Measurements from ENCODE around the gene INTS15. TPM values are rescaled to one million over a fixed set of nuclear protein-coding genes. Genes with fewer than 3 reads are reported as not detected.

The INTS15 gene
- total RNA-seq, 2 experiments from 2014 or later: 33.0 to 40.9 TPM

- Histone ChIP-seq H3K9me2 (ENCODE audit: insufficient read depth, low read length) (no peaks in the 10 kb centered on the region), H3K9me3 (ENCODE audit: low read length) (no peaks in the 10 kb centered on the region), H3K4me1 (ENCODE audit: insufficient read depth, low read length, poor library complexity, severe bottlenecking) (no peaks in the 10 kb centered on the region), H3K79me2 (ENCODE audit: insufficient read depth, low read depth, low read length) (no peaks in the 10 kb centered on the region), H3K36me3 (ENCODE audit: insufficient read depth, low read length) (peaks cover 72% of the 10 kb centered on the region), H3K27ac (ENCODE audit: low read depth, low read length, poor library complexity, severe bottlenecking) (no peak overlapping the region), H4K20me1 (ENCODE audit: insufficient read depth, low read length) (no peaks in the 10 kb centered on the region), H2AFZ (ENCODE audit: low read length) (no peak overlapping the region), H3K4me3 (ENCODE audit: low read depth, low read length, poor library complexity, severe bottlenecking) (no peak overlapping the region), H3K4me2 (ENCODE audit: low read length) (no peak overlapping the region)
- intact Hi-C loops (cut with micrococcal nuclease; ENCODE audit: unreplicated experiment): no loop called here
- no peak for DNase-seq (ENCODE audit: low spot score)
- BruUV-seq (replicated peaks): no TSS peak
- POLR2A ChIA-PET: no interaction called here
- TF ChIP-seq CTCF (conservative IDR thresholded peaks at IDR 0.05; ENCODE audit: low read length): no peak
- CTCF ChIA-PET (ENCODE audit: unreplicated experiment): no interaction called here
Observed at GRCh38 chr7:6652446-6653011, 62.7 kb downstream of the INTS15 start.

GRCh38 chr7:6653071-6654003 lies 63.5 kb downstream of the INTS15 start:
- no TSS peak for BruUV-seq (replicated peaks)

More at GRCh38 chr7:6653071-6654003, 63.5 kb downstream of the INTS15 start:
- Histone ChIP-seq H3K79me2 (ENCODE audit: insufficient read depth, low read depth, low read length) (no peaks in the 10 kb centered on the region), H3K27ac (ENCODE audit: low read depth, low read length, poor library complexity, severe bottlenecking) (no peak overlapping the region), H3K9me2 (ENCODE audit: insufficient read depth, low read length) (no peaks in the 10 kb centered on the region), H3K4me3 (ENCODE audit: low read depth, low read length, poor library complexity, severe bottlenecking) (no peak overlapping the region), H2AFZ (ENCODE audit: low read length) (no peak overlapping the region), H3K4me2 (ENCODE audit: low read length) (no peak overlapping the region), H4K20me1 (ENCODE audit: insufficient read depth, low read length) (no peaks in the 10 kb centered on the region), H3K9me3 (ENCODE audit: low read length) (no peaks in the 10 kb centered on the region), H3K4me1 (ENCODE audit: insufficient read depth, low read length, poor library complexity, severe bottlenecking) (no peaks in the 10 kb centered on the region), H3K36me3 (ENCODE audit: insufficient read depth, low read length) (peaks cover 64% of the 10 kb centered on the region)
- ChIA-PET POLR2A (no interaction called here), CTCF (ENCODE audit: unreplicated experiment) (no interaction called here)
- intact Hi-C loops (cut with micrococcal nuclease; ENCODE audit: unreplicated experiment): no loop called here
- TF ChIP-seq CTCF (conservative IDR thresholded peaks at IDR 0.05; ENCODE audit: low read length) (no peak), EZH2phosphoT487 (IDR thresholded peaks at IDR 0.05; ENCODE audit: borderline replicate concordance, low read depth, low read length) (no peak)
- no peak for DNase-seq (ENCODE audit: low spot score)
